ENCODE measurements around the gene CTDSPL.
A peak's percentile ranks its signal among the peaks of the same experiment; 100 is the strongest.

Gene CTDSPL

GRCh38 chr3:37996785-37997301 is 135.2 kb downstream of the CTDSPL start:
- peak; percentile 96 for TF ChIP-seq CTCF (IDR thresholded peaks at IDR 0.05; ENCODE audit: control insufficient read depth, extremely low read depth, insufficient read depth)
- peak; percentile 74 for DNase-seq (ENCODE audit: low read depth)

GRCh38 chr3:37997342-37997741 is 135.7 kb downstream of the CTDSPL start:
- no peak overlapping the region for H3K4me3 ChIP-seq (ENCODE audit: low read depth, low read length)
- TF ChIP-seq CTCF (IDR thresholded peaks at IDR 0.05; ENCODE audit: control insufficient read depth, extremely low read depth, insufficient read depth), result no peak
- DNase-seq (ENCODE audit: low read depth), result no peak

More at GRCh38 chr3:37996785-37997301, 135.2 kb downstream of the CTDSPL start:
- H3K4me3 ChIP-seq (ENCODE audit: low read depth, low read length), result no peak overlapping the region

GRCh38 chr3:37997791-37998370 is 136.2 kb downstream of the CTDSPL start:
- TF ChIP-seq CTCF (IDR thresholded peaks at IDR 0.05; ENCODE audit: control insufficient read depth, extremely low read depth, insufficient read depth), result no peak
- H3K4me3 ChIP-seq (ENCODE audit: low read depth, low read length), result no peak overlapping the region
- DNase-seq (ENCODE audit: low read depth), result no peak

GRCh38 chr3:37999836-38000235 is 138.2 kb downstream of the CTDSPL start:
- H3K4me3 ChIP-seq (ENCODE audit: low read depth, low read length), result no peak overlapping the region
- TF ChIP-seq CTCF (IDR thresholded peaks at IDR 0.05; ENCODE audit: control insufficient read depth, extremely low read depth, insufficient read depth), result no peak
- DNase-seq (ENCODE audit: low read depth), result no peak

- H3K4me3 ChIP-seq (ENCODE audit: low read depth, low read length), result no peak overlapping the region
- TF ChIP-seq CTCF (IDR thresholded peaks at IDR 0.05; ENCODE audit: control insufficient read depth, extremely low read depth, insufficient read depth), result no peak
- DNase-seq (ENCODE audit: low read depth), result no peak
Observed at GRCh38 chr3:38000242-38000916, 138.7 kb downstream of the CTDSPL start.

- TF ChIP-seq CTCF (IDR thresholded peaks at IDR 0.05; ENCODE audit: control insufficient read depth, extremely low read depth, insufficient read depth), result no peak
- no peak for DNase-seq (ENCODE audit: low read depth)
- H3K4me3 ChIP-seq (ENCODE audit: low read depth, low read length), result no peak overlapping the region
Observed at GRCh38 chr3:38000965-38001455, 139.3 kb downstream of the CTDSPL start.

Measured in LNCaP clone FGC (cell line).